ENCODE data around the gene HNRNPM.
A peak's percentile ranks its signal among the peaks of the same experiment; 100 is the strongest.

HNRNPM gene

GRCh38 chr19:8488365-8488764 is 43.6 kb downstream of the HNRNPM start:
- H3K36me3 Mint-ChIP-seq (ENCODE audit: insufficient read depth): peaks cover 83% of the 10 kb centered on the region
- peak overlapping the region; percentile 88 to 93 for H3K27ac Mint-ChIP-seq
- H3K4me1 Mint-ChIP-seq (ENCODE audit: low read depth in 2 of 2): peaks cover 23 to 26% of the 10 kb centered on the region in 2 donors
- no peaks in the 10 kb centered on the region for H3K9me3 Mint-ChIP-seq
- H3K4me3 Mint-ChIP-seq: peak overlapping the region; percentile 62 to 69
- H3K27me3 Mint-ChIP-seq: no peaks in the 10 kb centered on the region
- no peak for DNase-seq
- ATAC-seq (replicated peaks): no peak

- ATAC-seq (replicated peaks): no peak
- Mint-ChIP-seq H3K4me1 (ENCODE audit: low read depth in 2 of 2) (peaks cover 23 to 26% of the 10 kb centered on the region in 2 donors), H3K36me3 (ENCODE audit: insufficient read depth) (peaks cover 71% of the 10 kb centered on the region)
Measured at GRCh38 chr19:8489561-8490394, 45.0 kb downstream of the HNRNPM start.

GRCh38 chr19:8490395-8490760 is 45.6 kb downstream of the HNRNPM start:
- H3K4me3 Mint-ChIP-seq: no peak overlapping the region
- no peaks in the 10 kb centered on the region for H3K9me3 Mint-ChIP-seq
- peak overlapping the region; percentile 48 to 86 for H3K27ac Mint-ChIP-seq
- no peak for DNase-seq
- H3K36me3 Mint-ChIP-seq (ENCODE audit: insufficient read depth): peaks cover 65% of the 10 kb centered on the region
- no peak for ATAC-seq (replicated peaks)
- no peaks in the 10 kb centered on the region for H3K27me3 Mint-ChIP-seq
- H3K4me1 Mint-ChIP-seq (ENCODE audit: low read depth in 2 of 2): peaks cover 23 to 26% of the 10 kb centered on the region in 2 donors

More at GRCh38 chr19:8489561-8490394, 45.0 kb downstream of the HNRNPM start:
- H3K27me3 Mint-ChIP-seq: no peaks in the 10 kb centered on the region
- no peak overlapping the region for H3K4me3 Mint-ChIP-seq
- peak overlapping the region in 1 of 2 donors; percentile 86 for H3K27ac Mint-ChIP-seq
- H3K9me3 Mint-ChIP-seq: no peaks in the 10 kb centered on the region
- DNase-seq: no peak

- ATAC-seq (replicated peaks) (no peak), DNase-seq (no peak)
- Mint-ChIP-seq H3K27ac (peak overlapping the region; percentile 48 to 86), H3K36me3 (ENCODE audit: insufficient read depth) (peaks cover 60% of the 10 kb centered on the region), H3K27me3 (no peaks in the 10 kb centered on the region), H3K9me3 (no peaks in the 10 kb centered on the region), H3K4me3 (no peak overlapping the region), H3K4me1 (ENCODE audit: low read depth in 2 of 2) (peaks cover 22 to 26% of the 10 kb centered on the region in 2 donors)
Measured at GRCh38 chr19:8490873-8491272, 46.1 kb downstream of the HNRNPM start.

GRCh38 chr19:8491574-8491973 is 46.8 kb downstream of the HNRNPM start:
- no peaks in the 10 kb centered on the region for H3K9me3 Mint-ChIP-seq
- no peak for DNase-seq
- H3K4me1 Mint-ChIP-seq (ENCODE audit: low read depth in 2 of 2): peaks cover 16 to 22% of the 10 kb centered on the region in 2 donors
- H3K36me3 Mint-ChIP-seq (ENCODE audit: insufficient read depth): peaks cover 53% of the 10 kb centered on the region
- no peak for ATAC-seq (replicated peaks)
- no peak overlapping the region for H3K4me3 Mint-ChIP-seq
- H3K27me3 Mint-ChIP-seq: no peaks in the 10 kb centered on the region
- no peak overlapping the region for H3K27ac Mint-ChIP-seq

- ATAC-seq (replicated peaks) (peak; percentile 33), DNase-seq (no peak)
- peak overlapping the region in 1 of 2 donors; percentile 77 for H3K27ac Mint-ChIP-seq
- peaks cover 27% of the 10 kb centered on the region for H3K36me3 Mint-ChIP-seq (ENCODE audit: insufficient read depth)
- H3K9me3 Mint-ChIP-seq: no peaks in the 10 kb centered on the region
- no peak overlapping the region for H3K4me3 Mint-ChIP-seq
- no peaks in the 10 kb centered on the region for H3K4me1 Mint-ChIP-seq (ENCODE audit: low read depth in 2 of 2)
- no peaks in the 10 kb centered on the region for H3K27me3 Mint-ChIP-seq
Measured at GRCh38 chr19:8494158-8494557, 49.4 kb downstream of the HNRNPM start.

- Mint-ChIP-seq H3K27me3 (no peaks in the 10 kb centered on the region), H3K27ac (no peak overlapping the region), H3K4me1 (ENCODE audit: low read depth in 2 of 2) (peaks cover 0 to 8% of the 10 kb centered on the region in 2 donors), H3K9me3 (no peaks in the 10 kb centered on the region), H3K4me3 (no peak overlapping the region), H3K36me3 (ENCODE audit: insufficient read depth) (peaks cover 8% of the 10 kb centered on the region)
- DNase-seq: no peak
- no peak for ATAC-seq (replicated peaks)
Measured at GRCh38 chr19:8498295-8498694, 53.5 kb downstream of the HNRNPM start.

GRCh38 chr19:8499048-8499833 is 54.5 kb downstream of the HNRNPM start:
- ATAC-seq (replicated peaks) (no peak), DNase-seq (no peak)
- Mint-ChIP-seq H3K36me3 (ENCODE audit: insufficient read depth) (peaks cover 8% of the 10 kb centered on the region), H3K4me1 (ENCODE audit: low read depth in 2 of 2) (peaks cover 0 to 12% of the 10 kb centered on the region in 2 donors), H3K27ac (no peak overlapping the region), H3K4me3 (no peak overlapping the region), H3K9me3 (no peaks in the 10 kb centered on the region), H3K27me3 (no peaks in the 10 kb centered on the region)

GRCh38 chr19:8500158-8500557 is 55.4 kb downstream of the HNRNPM start:
- ATAC-seq (replicated peaks) (no peak), DNase-seq (no peak)
- peaks cover 2 to 14% of the 10 kb centered on the region in 2 donors for H3K4me1 Mint-ChIP-seq (ENCODE audit: low read depth in 2 of 2)
- H3K27ac Mint-ChIP-seq: peak overlapping the region in 1 of 2 donors; percentile 57
- no peak overlapping the region for H3K4me3 Mint-ChIP-seq
- H3K27me3 Mint-ChIP-seq: no peaks in the 10 kb centered on the region
- peaks cover 11% of the 10 kb centered on the region for H3K36me3 Mint-ChIP-seq (ENCODE audit: insufficient read depth)
- no peaks in the 10 kb centered on the region for H3K9me3 Mint-ChIP-seq

GRCh38 chr19:8501516-8501915 is 56.7 kb downstream of the HNRNPM start:
- DNase-seq: no peak
- Mint-ChIP-seq H3K36me3 (ENCODE audit: insufficient read depth) (peaks cover 15% of the 10 kb centered on the region), H3K27ac (peak overlapping the region in 1 of 2 donors; percentile 32), H3K27me3 (no peaks in the 10 kb centered on the region), H3K4me3 (peak overlapping the region in 1 of 2 donors; percentile 58), H3K4me1 (ENCODE audit: low read depth in 2 of 2) (peaks cover 10 to 22% of the 10 kb centered on the region in 2 donors), H3K9me3 (no peaks in the 10 kb centered on the region)
- ATAC-seq (replicated peaks): no peak

GRCh38 chr19:8501981-8502380 is 57.2 kb downstream of the HNRNPM start:
- ATAC-seq (replicated peaks): peak; percentile 50
- no peak overlapping the region for H3K27ac Mint-ChIP-seq

GRCh38 chr19:8503510-8503909 is 58.7 kb downstream of the HNRNPM start:
- H3K4me1 Mint-ChIP-seq (ENCODE audit: low read depth in 2 of 2): peaks cover 11 to 22% of the 10 kb centered on the region in 2 donors
- DNase-seq (no peak), ATAC-seq (replicated peaks) (no peak)
- H3K4me3 Mint-ChIP-seq: peak overlapping the region in 1 of 2 donors; percentile 93
- H3K9me3 Mint-ChIP-seq: no peaks in the 10 kb centered on the region
- H3K27me3 Mint-ChIP-seq: no peaks in the 10 kb centered on the region
- peaks cover 20% of the 10 kb centered on the region for H3K36me3 Mint-ChIP-seq (ENCODE audit: insufficient read depth)
- H3K27ac Mint-ChIP-seq: peak overlapping the region in 1 of 2 donors; percentile 17

More at GRCh38 chr19:8501981-8502380, 57.2 kb downstream of the HNRNPM start:
- Mint-ChIP-seq H3K9me3 (no peaks in the 10 kb centered on the region), H3K36me3 (ENCODE audit: insufficient read depth) (peaks cover 16% of the 10 kb centered on the region), H3K4me3 (peak overlapping the region in 1 of 2 donors; percentile 49), H3K27me3 (no peaks in the 10 kb centered on the region), H3K4me1 (ENCODE audit: low read depth in 2 of 2) (peaks cover 11 to 22% of the 10 kb centered on the region in 2 donors)
- no peak for DNase-seq

GRCh38 chr19:8504171-8504570 is 59.4 kb downstream of the HNRNPM start:
- Mint-ChIP-seq H3K27ac (no peak overlapping the region), H3K4me1 (ENCODE audit: low read depth in 2 of 2) (peaks cover 11 to 22% of the 10 kb centered on the region in 2 donors), H3K36me3 (ENCODE audit: insufficient read depth) (peaks cover 21% of the 10 kb centered on the region), H3K9me3 (no peaks in the 10 kb centered on the region), H3K4me3 (peak overlapping the region; percentile 47 to 93), H3K27me3 (no peaks in the 10 kb centered on the region)
- ATAC-seq (replicated peaks) (no peak), DNase-seq (no peak)

Data from effector memory CD8-positive, alpha-beta T cell (primary cell).